Heart left ventricle (tissue), 16 donors: ENCODE results near the gene ABCC8. TPM values are rescaled to one million over a fixed set of nuclear protein-coding genes. Genes with fewer than 3 reads are reported as not detected.

Experiments
- ATAC-seq, 4 donors: fragments of 200-7000 bp; cut with Tn5 transposase; one replicate each; pipeline ENCODE4 v1.9.1; 2020 to 2022; ENCODE audit warnings: moderate library complexity in 4 of 4, mild to moderate bottlenecking in 3 of 4, moderate number of reproducible peaks in 1 of 4
- DNase-seq, 5 donors: peaks; one replicate each; pipeline ENCODE4 v3.0.0-alpha.2; 2020
- H3K27ac ChIP-seq, 12 donors: fragments of 200-600 bp; sonication (generic) in 4 of 12; one replicate each; pipeline versions ENCODE4 v1.5.0 to v1.8.0; 2016 to 2022; ENCODE audit warnings: mild to moderate bottlenecking in 2 of 12
- H3K27me3 ChIP-seq, 9 donors: fragments of 200-600 bp; sonication (generic) in 2 of 9; one replicate each; pipeline versions ENCODE4 v1.5.1 to v1.8.0; 2016 to 2022; ENCODE audit warnings: mild to moderate bottlenecking in 3 of 9
- H3K36me3 ChIP-seq, 9 donors: fragments of 200-600 bp; sonication (generic) in 2 of 9; one replicate each; pipeline versions ENCODE4 v1.5.0 to v1.8.0; 2018 to 2022; ENCODE audit warnings: mild to moderate bottlenecking in 2 of 9
- H3K4me1 ChIP-seq, 12 donors: fragments of 200-600 bp; sonication (generic) in 4 of 12; one replicate each; pipeline versions ENCODE4 v1.5.0 to v1.8.0; 2016 to 2022; ENCODE audit warnings: mild to moderate bottlenecking in 3 of 12
- H3K4me3 ChIP-seq, 12 donors: fragments of 200-600 bp; sonication (generic) in 4 of 12; one replicate each; pipeline versions ENCODE4 v1.5.0 to v1.8.0; 2017 to 2022; ENCODE audit warnings: mild to moderate bottlenecking in 9 of 12, moderate library complexity in 4 of 12
- H3K9me3 ChIP-seq, 12 donors: fragments of 200-600 bp; sonication (generic) in 4 of 12; one replicate each; pipeline versions ENCODE4 v1.5.0 to v1.8.0; 2016 to 2022; ENCODE audit warnings: mild to moderate bottlenecking in 1 of 12
- POLR2A ChIP-seq, 2 donors: fragments of 450-650 bp; IDR thresholded peaks; one replicate each; pipeline ENCODE4 v1.6.1; 2017; ENCODE audit warnings: antibody characterized with exemption in 2 of 2, mild to moderate bottlenecking in 2 of 2, moderate library complexity in 2 of 2
- WGBS, 4 donors: extraction: QIAGEN DNeasy Blood & Tissue Kit in 2 of 4; methylation state at CpG; one replicate each; pipeline versions ENCODE4 v1.1.5 to v1.1.7; 2013 to 2018; 5-methylcytosine and 5-hydroxymethylcytosine counted together
- intact Hi-C, 10 donors: fragments of 100-400 bp; cut with DNase I; formaldehyde crosslinking; loops; one replicate each; pipeline versions ENCODE4 v1.11.1 to v1.14.2; 2022
- polyA plus RNA-seq, 2 donors: library from polyadenylated mRNA; stranded (reverse); fragments of 200-250 nt; gene quantifications; one replicate each; pipeline ENCODE4 v1.2.3, GENCODE V29; 2013
- total RNA-seq, 9 donors: library from RNA; depleted of rRNA in 2 of 9; stranded (reverse); fragments of >200 nt in 2 of 9; fragmentation: NEBNext Ultra II Directional in 3 of 9; extraction: Animal tissue kit (Norgen Biotek cat#: 25700) in 3 of 9; gene quantifications; one replicate each; pipeline versions ENCODE4 v1.1.0 to v1.2.4, GENCODE V29; 2016 to 2023
- TF ChIP-seq, protein P1 (sequence below), 12 donors: fragments of 200-600 bp; sonication (generic) in 4 of 12; IDR thresholded peaks; one replicate each; pipeline versions ENCODE4 v1.5.0 to v1.8.0; 2018 to 2022; ENCODE audit warnings: antibody characterized with exemption in 12 of 12, mild to moderate bottlenecking in 5 of 12
- donor health status: ischemic (EF 13 %, LVEDD 7.1; RV severe dilation, severe dysfunction).
- donor health status: healthy with polysubstance abuse.
- donor health status: DM: no; HTN: yes; CAD: no.
- donor health status: DM: no; HTN: no; CAD: no.
- donor health status: ischemic (EF 25% LVEDD 6.9; RV normal size, moderate dysfunction).
- donor health status: ischemic (EF 25% LVEDD 5.7; RV mildly dilated, moderate dysfunction).
- donor health status: healthy.
- donor health status: DM: yes; HTN: yes; CAD: no.
- donor health status: ischemic (EF 35%, LVEDD 5.7; RV mildly dilated, moderate dysfunction).
- donor health status: nonischemic (EF 11% LVEDD 7.7; RV severe dilation, severe dysfunction).
- donor health status: DM: yes; HTN: yes; CAD: no.
- donor health status: PGD.
- donor health status: ischemic (EF 29% LVEDD 5.4; RV normal size, mild dysfunction).
- donor health status: nonischemic (EF 23%, LVEDD 6.1; RV moderate dilation, normal function).

ABCC8 gene
- total and polyA plus RNA-seq, 11 donors: 0.69 to 9.6 (median 3.6) TPM

GRCh38 chr11:17510507-17511206 lies 34.0 kb upstream of the ABCC8 start:
- H3K36me3 ChIP-seq: no peaks in the 10 kb centered on the region
- ATAC-seq (no peak), DNase-seq (no peak)
- no peaks in the 10 kb centered on the region for H3K27me3 ChIP-seq
- TF ChIP-seq, protein P1, sequence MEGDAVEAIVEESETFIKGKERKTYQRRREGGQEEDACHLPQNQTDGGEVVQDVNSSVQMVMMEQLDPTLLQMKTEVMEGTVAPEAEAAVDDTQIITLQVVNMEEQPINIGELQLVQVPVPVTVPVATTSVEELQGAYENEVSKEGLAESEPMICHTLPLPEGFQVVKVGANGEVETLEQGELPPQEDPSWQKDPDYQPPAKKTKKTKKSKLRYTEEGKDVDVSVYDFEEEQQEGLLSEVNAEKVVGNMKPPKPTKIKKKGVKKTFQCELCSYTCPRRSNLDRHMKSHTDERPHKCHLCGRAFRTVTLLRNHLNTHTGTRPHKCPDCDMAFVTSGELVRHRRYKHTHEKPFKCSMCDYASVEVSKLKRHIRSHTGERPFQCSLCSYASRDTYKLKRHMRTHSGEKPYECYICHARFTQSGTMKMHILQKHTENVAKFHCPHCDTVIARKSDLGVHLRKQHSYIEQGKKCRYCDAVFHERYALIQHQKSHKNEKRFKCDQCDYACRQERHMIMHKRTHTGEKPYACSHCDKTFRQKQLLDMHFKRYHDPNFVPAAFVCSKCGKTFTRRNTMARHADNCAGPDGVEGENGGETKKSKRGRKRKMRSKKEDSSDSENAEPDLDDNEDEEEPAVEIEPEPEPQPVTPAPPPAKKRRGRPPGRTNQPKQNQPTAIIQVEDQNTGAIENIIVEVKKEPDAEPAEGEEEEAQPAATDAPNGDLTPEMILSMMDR (IDR thresholded peaks at IDR 0.05): no peak
- no peak for TF ChIP-seq POLR2A (IDR thresholded peaks at IDR 0.05)
- H3K27ac ChIP-seq: no peak overlapping the region
- intact Hi-C loops: no loop called here
- H3K4me1 ChIP-seq: peaks cover 0 to 19% (median 12%) of the 10 kb centered on the region in 12 donors
- H3K4me3 ChIP-seq: no peak overlapping the region
- WGBS, 4 donors: 76 to 92% (median 83%) methylated on average over 4 of the region's 4 CpGs
- no peaks in the 10 kb centered on the region for H3K9me3 ChIP-seq

DNA sequence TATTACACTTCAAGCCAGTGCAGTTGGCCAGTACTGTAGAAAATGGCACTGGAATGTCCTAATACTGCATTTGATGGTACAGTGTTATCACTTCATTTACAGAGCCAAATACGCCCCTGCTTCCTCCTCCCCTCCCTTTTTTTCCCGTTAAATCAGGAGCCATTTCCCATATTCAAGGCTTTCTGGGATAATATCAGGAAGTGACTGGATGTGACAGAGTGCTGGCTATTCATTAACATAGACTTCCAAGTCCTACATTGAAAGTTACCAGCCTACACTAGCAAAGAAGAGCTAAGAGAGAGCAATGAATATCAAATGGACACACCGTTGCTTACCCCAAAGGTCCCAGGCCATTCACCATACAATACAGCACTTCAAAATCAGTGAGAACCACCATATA lies 32.1 kb upstream of the ABCC8 start:
- H3K9me3 ChIP-seq: no peaks in the 10 kb centered on the region
- intact Hi-C loops: loop anchor here in 2 of 10 donors (10.0 kb wide), 2 partner anchors 274 to 724 kb away; no protein-coding TSS in a partner anchor
- H3K4me1 ChIP-seq: peaks cover 0 to 19% (median 12%) of the 10 kb centered on the region in 12 donors
- WGBS, 4 donors: 38 to 59% (median 46%) methylated on average over 3 of the region's 3 CpGs
- H3K27ac ChIP-seq: peak overlapping the region in 3 of 12 donors; percentile 34 to 43 (median 41)
- ATAC-seq (no peak), DNase-seq (no peak)
- TF ChIP-seq, protein P1 (IDR thresholded peaks at IDR 0.05): no peak
- TF ChIP-seq POLR2A (IDR thresholded peaks at IDR 0.05): no peak
- no peaks in the 10 kb centered on the region for H3K27me3 ChIP-seq
- no peak overlapping the region for H3K4me3 ChIP-seq
- no peaks in the 10 kb centered on the region for H3K36me3 ChIP-seq

- H3K4me1 ChIP-seq: peaks cover 0 to 19% (median 12%) of the 10 kb centered on the region in 12 donors
- peak in 3 of 4 donors; percentile 46 to 74 (median 52) for ATAC-seq
- WGBS, 4 donors: 20 to 42% (median 26%) methylated on average over 3 of the region's 3 CpGs
- H3K27me3 ChIP-seq: no peaks in the 10 kb centered on the region
- intact Hi-C loops: loop anchor here in 2 of 10 donors (10.0 kb wide), 2 partner anchors 274 to 724 kb away; no protein-coding TSS in a partner anchor
- H3K4me3 ChIP-seq: no peak overlapping the region
- DNase-seq: peak in 2 of 5 donors; percentile 28
- peak overlapping the region in 5 of 12 donors; percentile 2 to 43 (median 34) for H3K27ac ChIP-seq
- H3K36me3 ChIP-seq: no peaks in the 10 kb centered on the region
- H3K9me3 ChIP-seq: no peaks in the 10 kb centered on the region
- TF ChIP-seq POLR2A (IDR thresholded peaks at IDR 0.05): no peak
- TF ChIP-seq, protein P1 (IDR thresholded peaks at IDR 0.05): no peak
Observed at GRCh38 chr11:17508306-17508705, 31.7 kb upstream of the ABCC8 start.

- Histone ChIP-seq H3K9me3 (no peaks in the 10 kb centered on the region), H3K27me3 (no peaks in the 10 kb centered on the region), H3K4me1 (peaks cover 0 to 19% (median 12%) of the 10 kb centered on the region in 12 donors), H3K4me3 (no peak overlapping the region), H3K27ac (peak overlapping the region in 3 of 12 donors; percentile 23 to 43 (median 34)), H3K36me3 (no peaks in the 10 kb centered on the region)
- DNase-seq: peak in 1 of 5 donors; percentile 6
- no peak for TF ChIP-seq POLR2A (IDR thresholded peaks at IDR 0.05)
- TF ChIP-seq, protein P1 (IDR thresholded peaks at IDR 0.05): no peak
- 89 to 95% (median 94%) methylated on average over 2 of the region's 2 CpGs for WGBS, 4 donors
- ATAC-seq: no peak
- intact Hi-C loops: loop anchor here in 2 of 10 donors (10.0 kb wide), 2 partner anchors 273 to 723 kb away; no protein-coding TSS in a partner anchor
Observed at GRCh38 chr11:17507773-17508172, 31.1 kb upstream of the ABCC8 start.
